Measurements from ENCODE around the gene RECK.
"Not testable (repeated sequence)": the region's sequence is repeated elsewhere in the genome, so short reads cannot be mapped to it uniquely, and the experiment has no call there.

RECK gene

GRCh38 chr9:36036780-36037548, at the start of gene RECK:
Gene RECK (plus strand): TSS chr9:36036913. CDS start chr9:36036999, 86 bp downstream.
- DNase-seq (ENCODE audit: low read depth): peak; percentile 79

- no peak for DNase-seq (ENCODE audit: low read depth)
Observed at GRCh38 chr9:35990155-35990554, 46.6 kb upstream of the RECK start.

GRCh38 chr9:35993136-35993535, 43.6 kb upstream of the RECK start:
- DNase-seq (ENCODE audit: low read depth): not testable (repeated sequence)

GRCh38 chr9:35993976-35994720, 42.6 kb upstream of the RECK start:
- DNase-seq (ENCODE audit: low read depth): no peak

GRCh38 chr9:35994959-35995358, 41.8 kb upstream of the RECK start:
- no peak for DNase-seq (ENCODE audit: low read depth)

- DNase-seq (ENCODE audit: low read depth): no peak
Observed at GRCh38 chr9:35996358-35996970, 40.2 kb upstream of the RECK start.

- DNase-seq (ENCODE audit: low read depth): not testable (repeated sequence)
Observed at GRCh38 chr9:35997016-35997415, 39.7 kb upstream of the RECK start.

- DNase-seq (ENCODE audit: low read depth): no peak
Observed at GRCh38 chr9:35998333-35998732, 38.4 kb upstream of the RECK start.

- DNase-seq (ENCODE audit: low read depth): no peak
Observed at GRCh38 chr9:36005891-36006290, 30.8 kb upstream of the RECK start.

- no peak for DNase-seq (ENCODE audit: low read depth)
Observed at GRCh38 chr9:36006549-36007315, 30.0 kb upstream of the RECK start.

GRCh38 chr9:36007316-36007708, 29.4 kb upstream of the RECK start:
- DNase-seq (ENCODE audit: low read depth): no peak

- DNase-seq (ENCODE audit: low read depth): no peak
Observed at GRCh38 chr9:36007852-36008251, 28.9 kb upstream of the RECK start.

- peak; percentile 17 for DNase-seq (ENCODE audit: low read depth)
Observed at GRCh38 chr9:36008774-36009300, 27.9 kb upstream of the RECK start.

- DNase-seq (ENCODE audit: low read depth): no peak
Observed at GRCh38 chr9:36011379-36011778, 25.3 kb upstream of the RECK start.

- no peak for DNase-seq (ENCODE audit: low read depth)
Observed at GRCh38 chr9:36017278-36017677, 19.4 kb upstream of the RECK start.

GRCh38 chr9:36018129-36018528, 18.6 kb upstream of the RECK start:
- DNase-seq (ENCODE audit: low read depth): no peak

GRCh38 chr9:36018891-36019720, 17.6 kb upstream of the RECK start:
- no peak for DNase-seq (ENCODE audit: low read depth)

GRCh38 chr9:36021968-36022367, 14.7 kb upstream of the RECK start:
- no peak for DNase-seq (ENCODE audit: low read depth)

- peak; percentile 15 for DNase-seq (ENCODE audit: low read depth)
Observed at GRCh38 chr9:36023260-36024048, 13.3 kb upstream of the RECK start.

- no peak for DNase-seq (ENCODE audit: low read depth)
Observed at GRCh38 chr9:36025746-36026145, 11.0 kb upstream of the RECK start.
